HepG2 (cell line): ENCODE results near the gene MRPS11.

ENCODE experiments used
- CHD4 ChIP-seq: fragments of 200-600 bp; sonication (generic); IDR thresholded peaks from 2 replicates; pipeline ENCODE4 v1.7.0; 2017; ENCODE audit warnings: mild to moderate bottlenecking, low read length, borderline replicate concordance
- CTCF ChIP-seq: sonication (generic); formaldehyde crosslinking; IDR thresholded peaks from 2 replicates; pipeline ENCODE4 v1.5.0; 2020; ENCODE audit warnings: mild to moderate bottlenecking, missing genetic modification reagents, moderate library complexity
- EP300 ChIP-seq, 3 experiments: sonication (generic) in 1 of 3; formaldehyde crosslinking in 1 of 3; IDR thresholded peaks; 2 replicates each; pipeline versions ENCODE4 v1.5.1 to v1.6.1; 2011 to 2020; ENCODE audit warnings: low read depth in 2 of 3, low read length in 2 of 3, borderline replicate concordance in 1 of 3, improper control_type of control experiment in 1 of 3, mild to moderate bottlenecking in 1 of 3, missing genetic modification reagents in 1 of 3, moderate library complexity in 1 of 3
- GABPA ChIP-seq, 2 experiments: IDR thresholded peaks; 2 replicates each; pipeline ENCODE4 v1.6.1; 2011 to 2016; ENCODE audit warnings: low read depth in 2 of 2, low read length in 1 of 2, missing biosample characterization in 1 of 2, missing genetic modification characterization in 1 of 2
- MYNN ChIP-seq: sonication (generic); formaldehyde crosslinking; IDR thresholded peaks from 2 replicates; pipeline ENCODE4 v1.4.0; 2020; ENCODE audit warnings: mild to moderate bottlenecking, low read depth, missing genetic modification reagents
- POLR2AphosphoS2 ChIP-seq: IDR thresholded peaks from 2 replicates; pipeline ENCODE4 v1.6.1; 2011; ENCODE audit warnings: low read depth, low read length, improper control_type of control experiment
- SRF ChIP-seq: IDR thresholded peaks from 2 replicates; pipeline ENCODE4 v1.6.1; 2011; ENCODE audit warnings: mild to moderate bottlenecking, low read depth, low read length, moderate library complexity
- TAF1 ChIP-seq: sonication (generic); formaldehyde crosslinking; IDR thresholded peaks from 2 replicates; pipeline ENCODE4 v1.4.0; 2020; ENCODE audit warnings: missing genetic modification reagents
- TEAD2 ChIP-seq: sonication (generic); formaldehyde crosslinking; IDR thresholded peaks from 2 replicates; pipeline ENCODE4 v1.9.0; 2021; ENCODE audit warnings: missing genetic modification reagents
- ZNF879 ChIP-seq: sonication (generic); formaldehyde crosslinking; IDR thresholded peaks from 2 replicates; pipeline ENCODE4 v1.8.1; 2023; ENCODE audit warnings: missing genetic modification reagents
- TF ChIP-seq, protein P1 (sequence below): sonication (generic); formaldehyde crosslinking; IDR thresholded peaks from 2 replicates; pipeline ENCODE4 v1.8.1; 2023; ENCODE audit warnings: mild to moderate bottlenecking, inconsistent platforms, moderate library complexity, missing genetic modification reagents, borderline replicate concordance

DNA sequence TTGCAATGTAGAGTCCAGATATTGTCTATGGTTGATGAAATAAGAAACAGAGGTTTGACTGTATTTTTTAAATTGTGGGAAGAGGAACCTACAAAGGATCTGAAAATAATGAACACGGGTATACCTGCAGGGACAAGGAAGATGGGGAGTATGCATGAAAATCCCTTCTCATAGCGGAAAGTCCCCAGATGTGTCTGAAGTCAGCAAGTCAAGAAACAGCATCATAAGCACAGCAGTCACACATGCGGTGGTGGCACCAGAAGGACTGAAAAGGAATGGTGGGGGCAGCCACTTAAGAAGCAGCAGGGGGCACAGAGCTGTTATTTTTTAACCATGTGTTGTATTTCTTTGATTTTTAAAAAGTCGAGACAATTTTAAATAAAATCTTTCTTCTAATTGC, 4.7 kb downstream of the MRPS11 start:
- TF ChIP-seq TEAD2 (CRISPR knock-in tag) (no peak), GABPA (IDR thresholded peaks at IDR 0.05; ENCODE audit: low read depth, low read length) (no peak), GABPA (CRISPR knock-in tag; IDR thresholded peaks at IDR 0.05; ENCODE audit: low read depth) (no peak), SRF (no peak), CTCF (CRISPR knock-in tag) (no peak), MYNN (no peak), EP300 (IDR thresholded peaks at IDR 0.05; ENCODE audit: low read depth in 2 of 2, low read length in 2 of 2) (no peak), EP300 (CRISPR knock-in tag; IDR thresholded peaks at IDR 0.05; ENCODE audit: borderline replicate concordance) (no peak), TAF1 (CRISPR knock-in tag) (no peak), ZNF879 (no peak), POLR2AphosphoS2 (no peak), CHD4 (no peak)
- TF ChIP-seq, protein P1, sequence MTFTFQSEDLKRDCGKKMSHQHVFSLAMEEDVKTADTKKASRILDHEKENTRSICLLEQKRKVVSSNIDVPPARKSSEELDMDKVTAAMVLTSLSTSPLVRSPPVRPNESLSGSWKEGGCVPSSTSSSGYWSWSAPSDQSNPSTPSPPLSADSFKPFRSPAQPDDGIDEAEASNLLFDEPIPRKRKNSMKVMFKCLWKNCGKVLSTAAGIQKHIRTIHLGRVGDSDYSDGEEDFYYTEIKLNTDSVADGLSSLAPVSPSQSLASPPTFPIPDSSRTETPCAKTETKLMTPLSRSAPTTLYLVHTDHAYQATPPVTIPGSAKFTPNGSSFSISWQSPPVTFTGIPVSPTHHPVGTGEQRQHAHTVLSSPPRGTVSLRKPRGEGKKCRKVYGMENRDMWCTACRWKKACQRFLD (CRISPR knock-in tag): no peak
